IMR-90 (cell line): ENCODE data around the gene UST. TPM values are rescaled to one million over a fixed set of nuclear protein-coding genes. Genes with fewer than 3 reads are reported as not detected.
A peak's percentile ranks its signal among the peaks of the same experiment; 100 is the strongest.

ENCODE experiments used
- ATAC-seq: fragments of 200-7000 bp; cut with Tn5 transposase; 2 replicates; pipeline ENCODE4 v1.9.1; 2020; ENCODE audit warnings: low read depth, mild to moderate bottlenecking, moderate library complexity
- BruUV-seq: library from RNA; stranded (reverse); fragments of 400-500 nt; replicated peaks from 2 replicates; lab custom pipeline; 2021; lab: Mats Ljungman, UMichigan
- CTCF ChIA-PET: fragments of 300-600 bp; formaldehyde crosslinking; extraction: SDS; loops from one replicate; lab custom pipeline; 2021; ENCODE audit warnings: antibody characterized with exemption; lab: Yijun Ruan, JAX
- POLR2A ChIA-PET: fragments of 300-600 bp; sonication (Branson Sonifier 250); formaldehyde crosslinking; loops from one replicate; lab custom pipeline; 2022; ENCODE audit warnings: antibody characterized with exemption; ENCODE audit not compliant: unreplicated experiment; lab: Charles Lee
- DNase-seq: peaks from one replicate; pipeline ENCODE4 v3.0.0; 2013
- H2AFZ ChIP-seq: replicated peaks from 2 replicates; pipeline ENCODE3; 2013; ENCODE audit warnings: low read length, mild to moderate bottlenecking; ENCODE audit not compliant: poor library complexity
- H2AK5ac ChIP-seq: 2 replicates; pipeline ENCODE4 v1.6.1; 2013; ENCODE audit warnings: low read depth, low read length, inconsistent platforms
- H2AK9ac ChIP-seq: replicated peaks from 2 replicates; pipeline ENCODE3; 2013; ENCODE audit warnings: mild to moderate bottlenecking, low read depth, low read length, moderate library complexity; ENCODE audit not compliant: poor library complexity
- H2BK120ac ChIP-seq: 2 replicates; pipeline ENCODE4 v1.6.1; 2013; ENCODE audit warnings: low read depth, low read length, inconsistent platforms
- H2BK15ac ChIP-seq: 3 replicates; pipeline ENCODE4 v1.6.1; 2013; ENCODE audit warnings: low read depth, low read length, inconsistent platforms
- H2BK20ac ChIP-seq: 2 replicates; pipeline ENCODE4 v1.6.1; 2013; ENCODE audit warnings: low read depth, mild to moderate bottlenecking, inconsistent platforms, low read length, moderate library complexity
- H2BK5ac ChIP-seq: 2 replicates; pipeline ENCODE4 v1.6.1; 2013; ENCODE audit warnings: mild to moderate bottlenecking, low read depth, low read length, inconsistent platforms; ENCODE audit not compliant: poor library complexity, severe bottlenecking
- H3K14ac ChIP-seq: replicated peaks from 2 replicates; pipeline ENCODE4 v1.6.1; 2013; ENCODE audit warnings: low read depth, low read length, inconsistent platforms
- H3K18ac ChIP-seq: 2 replicates; pipeline ENCODE4 v1.6.1; 2013; ENCODE audit warnings: low read depth, low read length, control low read depth
- H3K23ac ChIP-seq: 2 replicates; pipeline ENCODE4 v1.6.1; 2013; ENCODE audit warnings: low read depth, low read length, inconsistent platforms
- H3K27ac ChIP-seq: 2 replicates; pipeline ENCODE4 v1.5.1; 2013; ENCODE audit warnings: mild to moderate bottlenecking, control low read depth, low read length; ENCODE audit not compliant: insufficient read depth
- H3K27me3 ChIP-seq: 2 replicates; pipeline ENCODE4 v1.6.1; 2013; ENCODE audit warnings: low read length; ENCODE audit not compliant: control insufficient read depth, insufficient read depth
- H3K36me3 ChIP-seq: 2 replicates; pipeline ENCODE4 v1.6.1; 2013; ENCODE audit warnings: low read length, mixed read lengths; ENCODE audit not compliant: control insufficient read depth, insufficient read depth
- H3K4ac ChIP-seq: 2 replicates; pipeline ENCODE4 v1.6.1; 2013; ENCODE audit warnings: low read depth, low read length, inconsistent platforms
- H3K4me1 ChIP-seq: 2 replicates; pipeline ENCODE4 v1.6.1; 2013; ENCODE audit warnings: low read length, mixed read lengths; ENCODE audit not compliant: control insufficient read depth, insufficient read depth
- H3K4me2 ChIP-seq: 2 replicates; pipeline ENCODE4 v1.6.1; 2013; ENCODE audit warnings: low read depth, mild to moderate bottlenecking, control low read depth, low read length, moderate library complexity
- H3K4me3 ChIP-seq: 2 replicates; pipeline ENCODE4 v1.5.1; 2013; ENCODE audit warnings: low read depth, mild to moderate bottlenecking, control low read depth, low read length, moderate library complexity; ENCODE audit not compliant: insufficient read depth
- H3K56ac ChIP-seq: 2 replicates; pipeline ENCODE4 v1.6.1; 2013; ENCODE audit warnings: low read length, inconsistent platforms; ENCODE audit not compliant: insufficient read depth; ENCODE audit errors: extremely low read depth
- H3K79me1 ChIP-seq, 2 experiments: 2 replicates each; pipeline ENCODE4 v1.6.1; 2013; ENCODE audit warnings: low read length in 2 of 2, inconsistent platforms in 1 of 2, low read depth in 1 of 2
- H3K9ac ChIP-seq: 2 replicates; pipeline ENCODE4 v1.6.1; 2013; ENCODE audit warnings: low read depth, low read length, control low read depth
- H3K9me1 ChIP-seq: 2 replicates; pipeline ENCODE4 v1.6.1; 2013; ENCODE audit warnings: low read length, inconsistent platforms; ENCODE audit not compliant: insufficient read depth
- H3K9me3 ChIP-seq: 2 replicates; pipeline ENCODE4 v1.6.1; 2013; ENCODE audit warnings: low read length; ENCODE audit not compliant: control insufficient read depth, insufficient read depth
- H4K20me1 ChIP-seq: 2 replicates; pipeline ENCODE4 v1.6.1; 2013; ENCODE audit warnings: low read length, inconsistent platforms; ENCODE audit not compliant: insufficient read depth
- H4K5ac ChIP-seq: 2 replicates; pipeline ENCODE4 v1.6.1; 2013; ENCODE audit warnings: mild to moderate bottlenecking, low read depth, low read length, control low read depth
- H4K8ac ChIP-seq, 2 experiments: 2 replicates each; pipeline ENCODE4 v1.6.1; 2013; ENCODE audit warnings: low read depth in 2 of 2, low read length in 2 of 2, control low read depth in 1 of 2, inconsistent platforms in 1 of 2
- H4K91ac ChIP-seq: 2 replicates; pipeline ENCODE4 v1.6.1; 2013; ENCODE audit warnings: low read depth, low read length, inconsistent platforms; ENCODE audit not compliant: insufficient read depth
- BHLHE40 ChIP-seq: fragments of 150-350 bp; IDR thresholded peaks from 2 replicates; pipeline ENCODE4 v1.6.1; 2016; ENCODE audit warnings: mild to moderate bottlenecking, low read depth, low read length
- CEBPB ChIP-seq: IDR thresholded peaks from 2 replicates; pipeline ENCODE4 v1.6.1; 2012; ENCODE audit warnings: low read depth, low read length, improper control_type of control experiment
- FOS ChIP-seq: fragments of 150-350 bp; IDR thresholded peaks from 2 replicates; pipeline ENCODE4 v1.6.1; 2016; ENCODE audit warnings: low read depth, low read length
- MAFK ChIP-seq: IDR thresholded peaks from 2 replicates; pipeline ENCODE4 v1.6.1; 2012; ENCODE audit warnings: low read depth, low read length, improper control_type of control experiment
- MAZ ChIP-seq: IDR thresholded peaks from 2 replicates; pipeline ENCODE4 v1.6.1; 2012; ENCODE audit warnings: low read depth, mild to moderate bottlenecking, low read length, improper control_type of control experiment, moderate library complexity, borderline replicate concordance
- MXI1 ChIP-seq: IDR thresholded peaks from 2 replicates; pipeline ENCODE4 v1.6.1; 2012; ENCODE audit warnings: low read depth, mild to moderate bottlenecking, low read length, moderate library complexity, borderline replicate concordance
- NFE2L2 ChIP-seq: fragments of 150-350 bp; IDR thresholded peaks from 2 replicates; pipeline ENCODE4 v1.6.1; 2016; ENCODE audit warnings: low read depth, mild to moderate bottlenecking, low read length
- POLR2A ChIP-seq: IDR thresholded peaks from 2 replicates; pipeline ENCODE4 v1.6.1; 2012; ENCODE audit warnings: mild to moderate bottlenecking, low read depth, low read length
- RAD21 ChIP-seq: IDR thresholded peaks from 2 replicates; pipeline ENCODE4 v1.6.1; 2012; ENCODE audit warnings: low read length, improper control_type of control experiment
- RCOR1 ChIP-seq: IDR thresholded peaks from 2 replicates; pipeline ENCODE4 v1.6.1; 2012; ENCODE audit warnings: mild to moderate bottlenecking, low read length, improper control_type of control experiment; ENCODE audit not compliant: insufficient replicate concordance
- SMC3 ChIP-seq: fragments of 150-350 bp; IDR thresholded peaks from 2 replicates; pipeline ENCODE4 v1.6.1; 2016; ENCODE audit warnings: low read depth, mild to moderate bottlenecking, antibody characterized with exemption, low read length, moderate library complexity
- WGBS, 2 experiments: methylation state at CpG; one replicate each; pipeline versions ENCODE4 v1.1.5 to v1.1.7; 2013; ENCODE audit warnings: missing lambda C conversion rate in 2 of 2; ENCODE audit not compliant: insufficient read length in 1 of 2; ENCODE audit errors: extremely low coverage in 2 of 2; 5-methylcytosine and 5-hydroxymethylcytosine counted together
- dilution Hi-C: fragments of 300-500 bp; cut with HindIII; formaldehyde crosslinking; loops from one replicate; pipeline ENCODE4 v1.14.3; 2018; ENCODE audit warnings: low sequenced_read_pairs; ENCODE audit not compliant: unreplicated experiment
- in situ Hi-C: fragments of 300-500 bp; cut with MboI; formaldehyde crosslinking; loops from 3 replicates; pipeline ENCODE4 v1.14.3; 2019; ENCODE audit warnings: low sequenced_read_pairs, inconsistent platforms, mixed read lengths
- intact Hi-C: fragments of 100-400 bp; cut with micrococcal nuclease; formaldehyde crosslinking; loops from 2 replicates; pipeline ENCODE4 v1.10.0; 2022
- polyA plus RNA-seq, 3 experiments: library from polyadenylated mRNA; depleted of rRNA; stranded (reverse); fragments of >200 nt; gene quantifications; 2 replicates each; pipeline ENCODE4 v1.2.3, GENCODE V29; 2012; ENCODE audit warnings: low replicate concordance in 1 of 3
- total RNA-seq: library from RNA; depleted of rRNA; stranded (reverse); fragments of >200 nt; gene quantifications from 2 replicates; pipeline ENCODE4 v1.2.3, GENCODE V29; 2012
- TF ChIP-seq, protein P1 (sequence below): fragments of 150-350 bp; IDR thresholded peaks from 2 replicates; pipeline ENCODE4 v1.6.1; 2017; ENCODE audit warnings: mild to moderate bottlenecking, antibody characterized with exemption, low read length, low read depth
- TF ChIP-seq, protein P2 (sequence below): fragments of 150-350 bp; IDR thresholded peaks from 2 replicates; pipeline ENCODE4 v1.6.1; 2016; ENCODE audit warnings: low read depth, mild to moderate bottlenecking, low read length, moderate library complexity, borderline replicate concordance
- TF ChIP-seq, protein P3 (sequence below): conservative IDR thresholded peaks from 2 replicates; pipeline ENCODE4 v1.5.1; 2012; ENCODE audit warnings: mild to moderate bottlenecking, low read depth, low read length, improper control_type of control experiment

Gene UST
- total and polyA plus RNA-seq, 2 of the 4 experiments (the other 2 are of a cell fraction): 7.7 to 13.8 TPM

DNA sequence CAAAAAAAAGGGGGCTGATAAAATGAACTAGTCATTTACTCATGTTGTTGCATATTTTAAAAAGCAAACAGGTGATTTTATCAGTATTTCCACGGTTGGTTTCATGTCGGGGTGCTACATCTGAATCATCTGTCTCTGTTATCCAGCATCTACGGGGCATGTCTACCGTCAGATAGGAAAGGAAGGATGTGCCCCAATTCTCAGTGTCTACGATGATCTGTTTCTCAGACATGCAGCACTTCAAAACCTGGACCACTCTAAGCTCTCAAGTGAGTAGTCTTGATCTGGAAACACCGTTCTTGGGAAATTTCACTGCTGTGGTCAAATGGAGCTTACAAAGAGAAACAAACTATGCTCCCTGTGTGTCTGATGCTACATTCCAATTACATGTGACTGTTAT is 330.4 kb downstream of the UST start:
- H3K9me1 ChIP-seq: peaks cover 3% of the 10 kb centered on the region; the same call in 1 of the 2 replicates
- no peaks in the 10 kb centered on the region for H3K27me3 ChIP-seq
- no TSS peak for BruUV-seq
- WGBS, 2 experiments: 100% methylated on average over 1 of the region's 6 CpGs; no CpG with 5 or more reads in 1 of the 2 experiments
- no peak overlapping the region for H2AK9ac ChIP-seq
- H4K20me1 ChIP-seq: no peaks in the 10 kb centered on the region
- ATAC-seq (no peak), DNase-seq (peak; percentile 92)
- no peak overlapping the region for H4K8ac ChIP-seq
- TF ChIP-seq MAZ: no peak
- TF ChIP-seq, protein P1, sequence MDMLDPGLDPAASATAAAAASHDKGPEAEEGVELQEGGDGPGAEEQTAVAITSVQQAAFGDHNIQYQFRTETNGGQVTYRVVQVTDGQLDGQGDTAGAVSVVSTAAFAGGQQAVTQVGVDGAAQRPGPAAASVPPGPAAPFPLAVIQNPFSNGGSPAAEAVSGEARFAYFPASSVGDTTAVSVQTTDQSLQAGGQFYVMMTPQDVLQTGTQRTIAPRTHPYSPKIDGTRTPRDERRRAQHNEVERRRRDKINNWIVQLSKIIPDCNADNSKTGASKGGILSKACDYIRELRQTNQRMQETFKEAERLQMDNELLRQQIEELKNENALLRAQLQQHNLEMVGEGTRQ: no peak
- TF ChIP-seq MXI1: no peak
- TF ChIP-seq RAD21: no peak
- no peak for TF ChIP-seq BHLHE40
- TF ChIP-seq, protein P2, sequence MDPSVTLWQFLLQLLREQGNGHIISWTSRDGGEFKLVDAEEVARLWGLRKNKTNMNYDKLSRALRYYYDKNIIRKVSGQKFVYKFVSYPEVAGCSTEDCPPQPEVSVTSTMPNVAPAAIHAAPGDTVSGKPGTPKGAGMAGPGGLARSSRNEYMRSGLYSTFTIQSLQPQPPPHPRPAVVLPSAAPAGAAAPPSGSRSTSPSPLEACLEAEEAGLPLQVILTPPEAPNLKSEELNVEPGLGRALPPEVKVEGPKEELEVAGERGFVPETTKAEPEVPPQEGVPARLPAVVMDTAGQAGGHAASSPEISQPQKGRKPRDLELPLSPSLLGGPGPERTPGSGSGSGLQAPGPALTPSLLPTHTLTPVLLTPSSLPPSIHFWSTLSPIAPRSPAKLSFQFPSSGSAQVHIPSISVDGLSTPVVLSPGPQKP: no peak
- no peak for TF ChIP-seq SMC3
- TF ChIP-seq MAFK: no peak
- TF ChIP-seq CEBPB: peak; percentile 66; the same call in 1 of the 2 replicates
- TF ChIP-seq, protein P3, sequence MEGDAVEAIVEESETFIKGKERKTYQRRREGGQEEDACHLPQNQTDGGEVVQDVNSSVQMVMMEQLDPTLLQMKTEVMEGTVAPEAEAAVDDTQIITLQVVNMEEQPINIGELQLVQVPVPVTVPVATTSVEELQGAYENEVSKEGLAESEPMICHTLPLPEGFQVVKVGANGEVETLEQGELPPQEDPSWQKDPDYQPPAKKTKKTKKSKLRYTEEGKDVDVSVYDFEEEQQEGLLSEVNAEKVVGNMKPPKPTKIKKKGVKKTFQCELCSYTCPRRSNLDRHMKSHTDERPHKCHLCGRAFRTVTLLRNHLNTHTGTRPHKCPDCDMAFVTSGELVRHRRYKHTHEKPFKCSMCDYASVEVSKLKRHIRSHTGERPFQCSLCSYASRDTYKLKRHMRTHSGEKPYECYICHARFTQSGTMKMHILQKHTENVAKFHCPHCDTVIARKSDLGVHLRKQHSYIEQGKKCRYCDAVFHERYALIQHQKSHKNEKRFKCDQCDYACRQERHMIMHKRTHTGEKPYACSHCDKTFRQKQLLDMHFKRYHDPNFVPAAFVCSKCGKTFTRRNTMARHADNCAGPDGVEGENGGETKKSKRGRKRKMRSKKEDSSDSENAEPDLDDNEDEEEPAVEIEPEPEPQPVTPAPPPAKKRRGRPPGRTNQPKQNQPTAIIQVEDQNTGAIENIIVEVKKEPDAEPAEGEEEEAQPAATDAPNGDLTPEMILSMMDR: no peak
- no peak for TF ChIP-seq POLR2A
- no peak for TF ChIP-seq NFE2L2
- TF ChIP-seq RCOR1: no peak
- peak; percentile 23; the same call in 1 of the 2 replicates for TF ChIP-seq FOS
- H3K79me1 ChIP-seq: no peaks in the 10 kb centered on the region
- no peak overlapping the region for H3K27ac ChIP-seq
- no peak overlapping the region; the same call in 1 of the 2 replicates for H2AK5ac ChIP-seq
- H3K36me3 ChIP-seq: 0 out of 2 replicates have a peak, but pooled peaks cover 1% of the 10 kb centered on the region
- H3K18ac ChIP-seq: no peak overlapping the region
- no peaks in the 10 kb centered on the region for H3K9me3 ChIP-seq
- H3K23ac ChIP-seq: no peak overlapping the region
- no peak overlapping the region; the same call in 1 of the 2 replicates for H3K56ac ChIP-seq
- no peak overlapping the region for H2BK20ac ChIP-seq
- H3K4ac ChIP-seq: no peak overlapping the region
- H4K5ac ChIP-seq: no peak overlapping the region
- H4K91ac ChIP-seq: no peak overlapping the region
- H2BK5ac ChIP-seq: no peak overlapping the region
- peaks cover 18% of the 10 kb centered on the region for H3K4me1 ChIP-seq
- H2BK15ac ChIP-seq: no peak overlapping the region
- H2AFZ ChIP-seq: no peak overlapping the region
- no peak overlapping the region for H3K9ac ChIP-seq
- peak overlapping the region; percentile 42; the same call in 1 of the 2 replicates for H3K4me2 ChIP-seq
- dilution Hi-C loops: no loop called here
- intact Hi-C loops: no loop called here
- CTCF ChIA-PET: interaction anchor here (1.1 to 1.7 kb wide), 4 partner anchors 49 to 440 kb away, joined by 3 to 5 read pairs (median 3); no protein-coding TSS in a partner anchor
- in situ Hi-C loops: no loop called here
- H3K14ac ChIP-seq: no peak overlapping the region; the same call in 1 of the 2 replicates
- H3K4me3 ChIP-seq: no peak overlapping the region
- no peak overlapping the region for H2BK120ac ChIP-seq
- POLR2A ChIA-PET: no interaction called here
